ENCODE data around the gene GRB2.
"Not testable (repeated sequence)": the region's sequence is repeated elsewhere in the genome, so short reads cannot be mapped to it uniquely, and the experiment has no call there.

GRB2 gene

GRCh38 chr17:75405365-75406221, at the start of gene GRB2:
Gene GRB2 (minus strand): TSS chr17:75405678. CDS start chr17:75393628, 12,050 bp downstream.
- DNase-seq, result peak; percentile 96

GRCh38 chr17:75454672-75455071, 49.2 kb upstream of the GRB2 start:
- DNase-seq, result not testable (repeated sequence)

GRCh38 chr17:75454193-75454592, 48.7 kb upstream of the GRB2 start:
- no peak for DNase-seq

- no peak for DNase-seq
Measured at GRCh38 chr17:75450270-75450669, 44.8 kb upstream of the GRB2 start.

GRCh38 chr17:75447951-75448856, 42.7 kb upstream of the GRB2 start:
- no peak for DNase-seq

GRCh38 chr17:75445896-75446295, 40.4 kb upstream of the GRB2 start:
- DNase-seq, result not testable (repeated sequence)

GRCh38 chr17:75445296-75445695, 39.8 kb upstream of the GRB2 start:
- DNase-seq, result no peak

GRCh38 chr17:75442168-75443103, 37.0 kb upstream of the GRB2 start:
- no peak for DNase-seq

GRCh38 chr17:75440738-75441448, 35.4 kb upstream of the GRB2 start:
- DNase-seq, result no peak

GRCh38 chr17:75439287-75439686, 33.8 kb upstream of the GRB2 start:
- DNase-seq, result no peak

- DNase-seq, result not testable (repeated sequence)
Measured at GRCh38 chr17:75437404-75437803, 31.9 kb upstream of the GRB2 start.

GRCh38 chr17:75434433-75434832, 29.0 kb upstream of the GRB2 start:
- not testable (repeated sequence) for DNase-seq

- DNase-seq, result no peak
Measured at GRCh38 chr17:75433218-75433783, 27.8 kb upstream of the GRB2 start.

- peak; percentile 85 for DNase-seq
Measured at GRCh38 chr17:75430159-75430974, 24.9 kb upstream of the GRB2 start.

GRCh38 chr17:75428543-75429469, 23.3 kb upstream of the GRB2 start:
- DNase-seq, result peak; percentile 85

- DNase-seq, result no peak
Measured at GRCh38 chr17:75418531-75418930, 13.1 kb upstream of the GRB2 start.

- DNase-seq, result no peak
Measured at GRCh38 chr17:75417054-75417580, 11.6 kb upstream of the GRB2 start.

- DNase-seq, result no peak
Measured at GRCh38 chr17:75416006-75416405, 10.5 kb upstream of the GRB2 start.

- no peak for DNase-seq
Measured at GRCh38 chr17:75414488-75414887, 9.0 kb upstream of the GRB2 start.

Measured in fibroblast of skin of right biceps (primary cell).